Keratinocyte (primary cell): ENCODE measurements around the gene NCK1. TPM values are rescaled to one million over a fixed set of nuclear protein-coding genes. Genes with fewer than 3 reads are reported as not detected.

ENCODE experiments used
- DNase-seq: peaks from one replicate; pipeline ENCODE4 v3.0.0-alpha.2; 2011; ENCODE audit warnings: low read depth, missing footprints, low spot score
- FAIRE-seq: peaks from 2 replicates; lab custom pipeline; 2011; peaks lifted over from hg19 to GRCh38; lab: Jason Lieb, UNC
- H2AFZ ChIP-seq: 2 replicates; pipeline ENCODE4 v1.6.0; 2012; ENCODE audit warnings: low read length, control low read depth, inconsistent platforms; ENCODE audit not compliant: control insufficient read depth
- H3K27ac ChIP-seq: 2 replicates; pipeline ENCODE4 v1.5.1; 2011; ENCODE audit warnings: low read length; ENCODE audit not compliant: control insufficient read depth, insufficient read depth
- H3K27me3 ChIP-seq: 3 replicates; pipeline ENCODE4 v1.6.0; 2011; ENCODE audit warnings: low read length; ENCODE audit not compliant: control insufficient read depth, insufficient read depth; ENCODE audit errors: extremely low read depth
- H3K36me3 ChIP-seq, 2 experiments: 2 replicates in 1 of 2; 3 replicates in 1 of 2; pipeline ENCODE4 v1.5.1; 2011; ENCODE audit warnings: low read length in 2 of 2, mild to moderate bottlenecking in 1 of 2; ENCODE audit not compliant: control insufficient read depth in 2 of 2, insufficient read depth in 2 of 2; ENCODE audit errors: extremely low read depth in 1 of 2
- H3K4me1 ChIP-seq: 3 replicates; pipeline ENCODE4 v1.5.1; 2011; ENCODE audit warnings: low read length; ENCODE audit not compliant: control insufficient read depth, insufficient read depth; ENCODE audit errors: extremely low read depth
- H3K4me2 ChIP-seq: 3 replicates; pipeline ENCODE4 v1.6.0; 2011; ENCODE audit warnings: low read depth, low read length; ENCODE audit not compliant: control insufficient read depth, insufficient read depth; ENCODE audit errors: extremely low read depth
- H3K4me3 ChIP-seq, 3 experiments: fragments of 200-600 bp in 1 of 3; sonication (generic) in 1 of 3; 2 replicates in 2 of 3; 3 replicates in 1 of 3; pipeline ENCODE4 v1.5.1; 2011 to 2016; ENCODE audit warnings: low read length in 3 of 3, mild to moderate bottlenecking in 3 of 3, control low read depth in 2 of 3, inconsistent platforms in 1 of 3, low read depth in 1 of 3, mixed read lengths in 1 of 3, mixed run types in 1 of 3, moderate library complexity in 1 of 3; ENCODE audit not compliant: control insufficient read depth in 2 of 3, insufficient read depth in 2 of 3; ENCODE audit errors: extremely low read depth in 1 of 3
- H3K79me2 ChIP-seq: 2 replicates; pipeline ENCODE4 v1.6.0; 2012; ENCODE audit warnings: low read length; ENCODE audit not compliant: control insufficient read depth, insufficient read depth
- H3K9ac ChIP-seq: 3 replicates; pipeline ENCODE4 v1.6.0; 2011; ENCODE audit warnings: low read length; ENCODE audit not compliant: control insufficient read depth, insufficient read depth; ENCODE audit errors: extremely low read depth
- H3K9me1 ChIP-seq: 3 replicates; pipeline ENCODE4 v1.6.0; 2011; ENCODE audit warnings: low read length; ENCODE audit not compliant: control insufficient read depth, insufficient read depth; ENCODE audit errors: extremely low read depth
- H3K9me3 ChIP-seq: 2 replicates; pipeline ENCODE4 v1.5.1; 2012; ENCODE audit warnings: low read depth, low read length; ENCODE audit not compliant: control insufficient read depth
- H4K20me1 ChIP-seq: 3 replicates; pipeline ENCODE4 v1.6.0; 2011; ENCODE audit warnings: low read length; ENCODE audit not compliant: control insufficient read depth, insufficient read depth; ENCODE audit errors: extremely low read depth
- EZH2 ChIP-seq: IDR thresholded peaks from one replicate; pipeline ENCODE4 v1.6.1; 2012; ENCODE audit warnings: inconsistent platforms, mild to moderate bottlenecking, low read length, moderate library complexity
- dilution Hi-C: fragments of 300-500 bp; cut with MboI; formaldehyde crosslinking; loops from one replicate; pipeline ENCODE4 v1.7.0; 2020; ENCODE audit warnings: low sequenced_read_pairs; ENCODE audit not compliant: extremely low pct_ligation_motif_present
- polyA plus RNA-seq, 5 experiments: library from polyadenylated mRNA; depleted of rRNA in 3 of 5; stranded (reverse) in 3 of 5; stranded (forward) in 1 of 5; unstranded in 1 of 5; fragments of >200 nt; gene quantifications; 1 replicate in 1 of 5; 2 replicates in 3 of 5; 3 replicates in 1 of 5; pipeline versions ENCODE4 v1.2.1 to v1.2.3, GENCODE V29; 2011 to 2012; ENCODE audit warnings: missing spikeins in 2 of 5, low read depth in 1 of 5, low replicate concordance in 1 of 5
- TF ChIP-seq, protein P1 (sequence below), 3 experiments: IDR thresholded peaks in 1 of 3; conservative IDR thresholded peaks in 1 of 3; optimal IDR thresholded peaks in 1 of 3; 2 replicates in 2 of 3; 3 replicates in 1 of 3; pipeline versions ENCODE3 to v1.5.1; 2011; ENCODE audit warnings: low read length in 3 of 3, mild to moderate bottlenecking in 3 of 3, moderate library complexity in 2 of 3, control low read depth in 1 of 3, inconsistent platforms in 1 of 3; ENCODE audit not compliant: insufficient read depth in 2 of 3; ENCODE audit errors: extremely low read depth in 1 of 3

The NCK1 gene
- polyA plus RNA-seq, 1 donor (not counting 4 experiments of a cell fraction or from before 2014, with no cell fraction given), result 57.9 TPM

DNA sequence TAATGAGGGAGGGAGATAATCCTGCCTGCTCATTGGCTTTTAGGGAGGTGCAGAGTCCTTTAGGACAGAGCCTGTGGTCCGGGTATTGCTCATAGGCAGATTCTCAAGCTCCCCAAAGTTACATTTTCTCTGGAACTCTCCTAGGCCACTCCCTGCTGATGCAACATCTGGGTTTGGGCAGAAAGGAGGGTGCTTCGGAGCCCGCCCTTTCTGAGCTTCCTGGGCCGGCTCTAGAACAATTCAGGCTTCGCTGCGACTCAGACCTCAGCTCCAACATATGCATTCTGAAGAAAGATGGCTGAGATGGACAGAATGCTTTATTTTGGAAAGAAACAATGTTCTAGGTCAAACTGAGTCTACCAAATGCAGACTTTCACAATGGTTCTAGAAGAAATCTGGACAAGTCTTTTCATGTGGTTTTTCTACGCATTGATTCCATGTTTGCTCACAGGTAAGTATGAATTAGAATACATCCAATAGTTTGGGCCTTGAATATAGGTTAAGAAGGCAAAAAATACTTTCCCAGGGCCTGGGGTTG, 95.8 kb downstream of the NCK1 start, which contains the start of gene IL20RB:
TSS of gene IL20RB (plus strand) at position 233 of the 538 bp plus-strand sequence. CDS start at position 364, 131 bp downstream.
- peak within 1 kb of the TSS; percentile 99 for H3K4me2 ChIP-seq
- peaks cover 27% of the 10 kb centered on the region for H3K79me2 ChIP-seq
- DNase-seq (peak; percentile 81), FAIRE-seq (peak; percentile 99)
- no peak within 1 kb of the TSS for H2AFZ ChIP-seq
- H3K4me3 ChIP-seq, result peak within 1 kb of the TSS; percentile 61 to 99 (median 99)
- H3K9me3 ChIP-seq, result no peaks in the 10 kb centered on the region
- dilution Hi-C loops, result no loop called here
- H3K27ac ChIP-seq, result peak within 1 kb of the TSS; percentile 99
- peaks cover 0 to 8% of the 10 kb centered on the region in 2 experiments for H3K36me3 ChIP-seq
- no peak for TF ChIP-seq EZH2
- TF ChIP-seq, protein P1, sequence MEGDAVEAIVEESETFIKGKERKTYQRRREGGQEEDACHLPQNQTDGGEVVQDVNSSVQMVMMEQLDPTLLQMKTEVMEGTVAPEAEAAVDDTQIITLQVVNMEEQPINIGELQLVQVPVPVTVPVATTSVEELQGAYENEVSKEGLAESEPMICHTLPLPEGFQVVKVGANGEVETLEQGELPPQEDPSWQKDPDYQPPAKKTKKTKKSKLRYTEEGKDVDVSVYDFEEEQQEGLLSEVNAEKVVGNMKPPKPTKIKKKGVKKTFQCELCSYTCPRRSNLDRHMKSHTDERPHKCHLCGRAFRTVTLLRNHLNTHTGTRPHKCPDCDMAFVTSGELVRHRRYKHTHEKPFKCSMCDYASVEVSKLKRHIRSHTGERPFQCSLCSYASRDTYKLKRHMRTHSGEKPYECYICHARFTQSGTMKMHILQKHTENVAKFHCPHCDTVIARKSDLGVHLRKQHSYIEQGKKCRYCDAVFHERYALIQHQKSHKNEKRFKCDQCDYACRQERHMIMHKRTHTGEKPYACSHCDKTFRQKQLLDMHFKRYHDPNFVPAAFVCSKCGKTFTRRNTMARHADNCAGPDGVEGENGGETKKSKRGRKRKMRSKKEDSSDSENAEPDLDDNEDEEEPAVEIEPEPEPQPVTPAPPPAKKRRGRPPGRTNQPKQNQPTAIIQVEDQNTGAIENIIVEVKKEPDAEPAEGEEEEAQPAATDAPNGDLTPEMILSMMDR (optimal IDR thresholded peaks at IDR 0.05 in 1 of 3, IDR thresholded peaks at IDR 0.05 in 1 of 3, conservative IDR thresholded peaks at IDR 0.05 in 1 of 3; ENCODE audit: extremely low read depth in 1 of 3, insufficient read depth in 2 of 3, low read length in 3 of 3), result no peak
- no peaks in the 10 kb centered on the region for H3K27me3 ChIP-seq
- peak within 1 kb of the TSS; percentile 94 for H3K9ac ChIP-seq
- peaks cover 55% of the 10 kb centered on the region for H3K4me1 ChIP-seq
- no peaks in the 10 kb centered on the region for H3K9me1 ChIP-seq
- no peaks in the 10 kb centered on the region for H4K20me1 ChIP-seq

DNA sequence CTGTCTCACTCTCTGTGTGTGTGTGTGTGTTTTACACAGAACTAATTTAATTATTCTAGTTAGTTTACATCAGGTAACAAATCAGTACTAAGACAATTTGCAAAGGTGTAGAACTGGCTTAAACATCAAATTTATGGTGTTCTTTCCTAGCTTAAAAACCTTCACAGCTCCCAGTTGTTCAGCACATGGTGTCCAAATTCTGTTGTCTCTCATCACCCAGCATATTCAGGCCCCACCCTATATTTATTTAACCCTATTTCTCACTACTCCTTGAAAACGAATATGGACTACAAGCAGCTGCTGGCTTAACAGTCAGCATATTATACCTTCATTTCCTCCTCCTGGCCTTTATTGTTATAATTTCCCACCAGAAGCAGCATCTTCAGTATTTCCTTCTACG, 96.9 kb downstream of the NCK1 start:
- Histone ChIP-seq H3K27me3 (no peaks in the 10 kb centered on the region), H3K36me3 (peaks cover 0 to 15% of the 10 kb centered on the region in 2 experiments), H3K4me3 (peak overlapping the region; percentile 61 to 99 (median 99)), H3K9ac (peak overlapping the region; percentile 94), H3K9me3 (no peaks in the 10 kb centered on the region), H3K4me2 (peak overlapping the region; percentile 99), H2AFZ (no peak overlapping the region), H3K9me1 (no peaks in the 10 kb centered on the region), H3K4me1 (peaks cover 52% of the 10 kb centered on the region), H3K79me2 (peaks cover 34% of the 10 kb centered on the region), H4K20me1 (no peaks in the 10 kb centered on the region), H3K27ac (peak overlapping the region; percentile 99)
- dilution Hi-C loops, result no loop called here
- TF ChIP-seq EZH2, result no peak
- TF ChIP-seq, protein P1 (optimal IDR thresholded peaks at IDR 0.05 in 1 of 3, IDR thresholded peaks at IDR 0.05 in 1 of 3, conservative IDR thresholded peaks at IDR 0.05 in 1 of 3; ENCODE audit: extremely low read depth in 1 of 3, insufficient read depth in 2 of 3, low read length in 3 of 3), result no peak
- FAIRE-seq (no peak), DNase-seq (no peak)
